GM19397 (cell line): Measurements from ENCODE around the gene SPOCK1.

Source experiments
- ATAC-seq: cut with Tn5 transposase; IDR thresholded peaks from one replicate; pipeline ENCODE4 v1.9.1; 2021; ENCODE audit warnings: mild to moderate bottlenecking, moderate library complexity; ENCODE audit not compliant: unreplicated experiment

Gene SPOCK1

DNA sequence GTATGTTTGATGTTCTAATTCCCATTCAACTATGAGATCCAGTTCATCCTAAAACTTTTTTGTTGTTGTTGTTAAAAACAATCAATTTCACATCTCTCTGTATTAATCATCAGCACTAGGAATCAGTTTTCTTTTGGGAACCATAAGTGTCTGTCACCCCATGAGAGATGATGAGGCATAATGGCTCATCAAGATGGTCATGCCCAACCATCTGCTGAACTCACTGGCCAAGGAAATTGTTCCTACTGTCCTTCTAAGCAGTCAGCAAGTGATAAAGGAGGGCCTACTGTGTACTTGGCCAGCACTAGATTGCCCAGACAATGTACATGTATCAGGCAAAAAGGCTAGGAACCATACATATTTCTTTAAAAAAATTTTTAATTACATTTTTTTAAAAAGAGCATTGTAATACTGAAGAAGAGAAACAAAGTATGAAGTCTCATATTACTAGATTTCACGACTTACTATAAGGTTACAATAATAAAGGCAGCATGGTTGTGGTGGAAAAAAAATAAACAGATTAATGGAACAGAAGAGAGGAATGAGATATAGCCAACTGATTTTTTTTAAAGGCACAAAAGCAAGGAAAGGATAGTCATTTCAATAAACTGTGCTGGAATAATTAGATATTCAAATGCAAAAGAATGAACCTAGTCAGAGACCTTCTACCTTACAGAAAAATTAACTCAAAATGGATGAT lies 458.3 kb downstream of the SPOCK1 start:
- ATAC-seq, result no peak

DNA sequence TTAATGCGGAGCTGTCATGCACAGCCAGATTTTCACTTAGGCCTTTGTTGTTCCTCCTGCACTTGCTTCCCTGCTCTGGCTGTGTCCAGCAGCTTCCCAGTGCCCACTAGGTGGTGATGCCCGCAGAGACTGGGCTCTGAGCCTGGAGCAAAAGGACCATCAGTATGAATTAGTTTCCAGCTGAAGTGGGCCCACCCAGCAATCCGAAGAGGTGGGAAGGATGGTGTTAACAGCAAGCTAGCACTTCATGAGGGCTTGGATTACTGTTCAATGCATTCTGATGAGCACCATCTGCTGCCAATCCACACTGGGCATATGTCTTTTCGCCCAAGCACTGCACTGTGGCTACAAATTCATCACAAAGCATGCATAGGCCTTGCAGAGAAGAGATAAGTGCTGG lies 459.1 kb downstream of the SPOCK1 start:
- ATAC-seq, result no peak

DNA sequence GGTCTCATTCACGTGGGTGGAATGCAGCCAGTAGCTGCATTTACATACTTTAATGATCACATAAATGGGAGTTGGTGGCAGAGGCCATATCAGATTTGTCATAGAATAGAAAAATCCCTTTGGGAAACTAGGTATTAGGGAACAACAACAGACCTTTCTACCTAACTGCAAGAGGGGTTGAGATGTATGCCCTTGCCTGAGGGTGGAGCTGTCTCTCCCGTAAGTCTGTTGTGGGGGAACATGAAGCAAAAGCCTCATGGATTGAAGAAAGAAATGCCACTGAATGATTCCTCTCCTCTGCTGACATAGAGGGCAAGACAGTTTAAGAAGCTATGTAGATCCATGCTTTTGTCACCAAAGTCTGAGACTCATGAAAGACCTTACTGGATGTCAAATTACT lies 461.3 kb downstream of the SPOCK1 start:
- ATAC-seq, result no peak

DNA sequence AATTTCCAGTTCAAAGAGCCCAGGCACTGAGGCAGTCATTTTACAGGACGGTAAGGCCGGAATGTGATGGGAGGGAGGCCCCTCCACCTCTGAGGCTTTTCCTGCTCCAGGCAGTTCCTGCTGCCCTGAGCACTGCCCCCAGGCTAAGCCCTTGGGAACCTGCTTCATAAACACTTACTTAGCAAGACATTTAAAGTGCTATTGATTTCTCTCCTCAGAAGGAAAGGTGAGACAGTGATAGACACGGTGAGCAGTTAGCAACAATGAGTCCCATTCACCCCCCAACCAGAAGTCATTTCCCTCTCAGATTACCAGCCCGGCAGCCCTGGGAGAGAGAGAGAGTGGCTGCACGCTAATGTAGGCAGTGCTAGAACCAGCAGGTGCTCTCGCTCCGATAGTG lies 462.5 kb downstream of the SPOCK1 start:
- no peak for ATAC-seq

- ATAC-seq, result no peak
Measured at GRCh38 chr5:137035480-137035878, 463.6 kb downstream of the SPOCK1 start.

GRCh38 chr5:137034764-137035479 lies 464.2 kb downstream of the SPOCK1 start:
- ATAC-seq, result no peak

DNA sequence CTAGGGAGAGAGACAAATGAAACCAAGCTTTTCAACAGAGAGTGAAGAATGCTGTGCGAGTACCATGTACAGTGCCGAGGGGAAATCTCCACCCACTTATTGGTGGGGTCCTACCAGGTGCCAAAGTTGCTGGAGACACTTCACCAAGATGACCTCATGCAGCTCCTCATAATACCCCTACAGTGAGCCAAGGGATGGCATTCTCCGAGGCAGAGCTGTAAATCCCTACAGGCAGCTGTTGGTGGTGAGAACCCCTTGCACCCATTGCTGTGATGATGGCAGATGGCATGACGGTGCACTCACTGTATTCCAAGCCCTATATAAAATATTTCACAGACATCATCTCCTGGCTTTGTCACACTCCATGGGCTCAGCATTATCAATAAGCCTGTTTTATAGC lies 464.9 kb downstream of the SPOCK1 start:
- no peak for ATAC-seq

- ATAC-seq, result no peak
Measured at GRCh38 chr5:137032929-137033328, 466.2 kb downstream of the SPOCK1 start.

DNA sequence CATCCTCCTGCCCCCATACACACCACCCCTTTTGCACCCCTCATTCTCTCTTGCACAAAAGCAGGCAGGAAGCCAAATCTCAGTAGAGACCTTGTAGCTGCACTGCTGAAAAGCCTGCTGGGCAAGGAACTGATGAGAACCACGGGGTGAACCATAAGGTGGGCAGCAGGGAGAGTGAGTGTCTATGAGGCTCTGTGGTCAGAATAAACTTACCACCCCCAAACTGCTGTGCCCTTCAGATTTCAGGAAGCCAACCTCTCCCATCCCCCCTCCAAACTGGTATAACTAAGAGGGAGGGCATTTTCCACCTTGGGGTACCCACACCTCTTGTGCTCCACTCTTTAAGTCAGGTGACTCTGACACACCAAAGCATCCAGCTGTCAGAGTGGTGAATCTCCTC lies 471.4 kb downstream of the SPOCK1 start:
- ATAC-seq, result no peak

DNA sequence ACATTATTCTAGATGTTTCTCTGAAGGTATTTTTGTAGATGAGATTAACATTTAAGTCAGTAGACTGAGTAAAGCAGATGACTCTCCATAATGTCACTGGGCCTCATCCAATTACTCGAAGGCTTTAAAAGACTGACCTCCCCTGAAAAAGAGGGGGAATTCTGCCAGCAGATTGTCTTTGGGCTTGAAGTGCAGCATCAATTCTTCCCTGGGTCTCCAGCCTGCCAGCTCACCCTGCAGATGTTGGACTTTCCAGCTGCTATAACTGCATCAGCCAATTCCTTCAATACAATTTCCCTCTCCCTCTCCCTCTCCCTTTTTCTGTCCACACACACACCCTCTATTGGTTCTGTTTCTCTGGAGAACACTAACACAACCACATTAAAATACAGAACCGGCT lies 472.8 kb downstream of the SPOCK1 start:
- ATAC-seq, result no peak

- ATAC-seq, result no peak
Measured at GRCh38 chr5:137024044-137024443, 475.1 kb downstream of the SPOCK1 start.

GRCh38 chr5:137023371-137023770 lies 475.8 kb downstream of the SPOCK1 start:
- ATAC-seq, result no peak

GRCh38 chr5:137022725-137023124 lies 476.4 kb downstream of the SPOCK1 start:
- ATAC-seq, result no peak

- no peak for ATAC-seq
Measured at GRCh38 chr5:137022043-137022442, 477.1 kb downstream of the SPOCK1 start.

GRCh38 chr5:137019229-137019628 lies 479.9 kb downstream of the SPOCK1 start:
- no peak for ATAC-seq

- no peak for ATAC-seq
Measured at GRCh38 chr5:137016783-137017324, 482.3 kb downstream of the SPOCK1 start.

- no peak for ATAC-seq
Measured at GRCh38 chr5:137015540-137016116, 483.5 kb downstream of the SPOCK1 start.

DNA sequence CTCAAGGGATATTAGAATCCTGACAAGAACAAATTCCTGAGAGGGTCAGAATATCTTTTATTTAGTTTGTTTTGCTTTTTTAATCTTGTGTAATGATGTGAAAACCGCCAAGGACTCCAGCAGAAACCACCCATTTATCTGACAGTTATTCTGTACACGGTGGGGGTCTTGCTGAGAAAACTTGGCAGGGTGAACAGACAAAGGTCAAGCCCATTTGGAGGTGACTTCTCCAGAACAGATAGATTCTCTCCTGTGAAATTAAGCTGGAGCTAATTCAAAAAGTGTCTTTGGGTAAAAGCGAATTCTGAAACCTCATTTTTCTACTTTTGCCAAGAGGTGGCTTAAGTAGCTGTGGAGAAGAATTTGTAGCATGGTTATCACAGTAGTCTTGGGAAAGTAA lies 484.4 kb downstream of the SPOCK1 start:
- no peak for ATAC-seq

- ATAC-seq, result no peak
Measured at GRCh38 chr5:137010226-137010625, 488.9 kb downstream of the SPOCK1 start.

- no peak for ATAC-seq
Measured at GRCh38 chr5:137004279-137004678, 494.8 kb downstream of the SPOCK1 start.

DNA sequence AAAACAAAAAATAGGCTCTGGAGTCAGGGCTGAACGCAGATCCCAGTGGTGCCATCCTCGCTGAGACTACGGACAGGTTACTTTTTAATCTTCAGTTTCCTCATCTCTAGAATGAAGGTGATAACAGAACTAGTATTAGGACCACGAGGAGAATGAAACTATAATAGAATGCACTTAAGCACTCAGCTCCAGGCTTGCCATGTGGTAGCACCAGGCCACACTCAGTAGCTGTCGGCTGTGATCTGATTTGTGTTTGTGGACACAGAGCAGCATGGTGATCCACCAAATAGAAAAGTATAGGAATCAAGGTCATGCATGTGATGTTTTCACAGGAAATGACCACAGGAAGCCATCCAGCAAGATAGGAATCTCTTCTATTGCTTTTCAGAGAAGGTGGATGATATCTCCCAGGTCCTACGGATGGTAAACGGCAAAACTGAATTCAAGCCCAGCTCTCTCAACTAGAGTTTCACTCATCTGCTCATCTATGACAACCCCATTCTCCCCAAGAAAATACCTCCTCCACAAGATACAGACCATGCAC lies 498.0 kb downstream of the SPOCK1 start:
- no peak for ATAC-seq

DNA sequence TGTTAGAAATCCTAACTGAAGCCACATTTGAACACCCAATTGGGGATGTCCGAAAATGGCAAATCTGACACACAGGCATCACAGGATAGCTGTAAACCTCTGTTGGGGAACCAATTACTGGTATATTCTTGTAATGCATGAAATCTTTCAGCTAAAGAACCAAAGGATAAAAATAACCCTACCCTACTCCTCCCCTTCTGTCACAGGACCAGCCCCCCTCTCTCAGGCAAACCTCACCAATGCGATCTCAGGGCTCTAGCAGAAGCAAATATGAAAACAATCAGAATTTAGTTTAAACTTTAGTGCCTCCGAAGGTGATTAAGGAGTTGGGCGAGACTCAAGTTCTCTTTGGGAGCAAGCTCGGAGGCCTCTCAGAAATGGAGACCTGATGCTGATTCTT lies 499.3 kb downstream of the SPOCK1 start:
- no peak for ATAC-seq
